Vagina (tissue), 2 donors: ENCODE measurements around the gene ATP5IF1.

Experiments
- POLR2A ChIP-seq, 2 donors: fragments of 450-650 bp; IDR thresholded peaks; one replicate each; pipeline ENCODE4 v1.6.1; 2017; ENCODE audit warnings: antibody characterized with exemption in 2 of 2, mild to moderate bottlenecking in 2 of 2, moderate library complexity in 2 of 2
- POLR2AphosphoS5 ChIP-seq, 2 donors: sonication (generic); formaldehyde crosslinking; IDR thresholded peaks; one replicate each; pipeline ENCODE4 v1.9.0; 2017; ENCODE audit warnings: antibody characterized with exemption in 2 of 2, mild to moderate bottlenecking in 2 of 2, low read depth in 1 of 2; ENCODE audit not compliant: insufficient read depth in 1 of 2
- TF ChIP-seq, protein P1 (sequence below), 3 experiments: fragments of 450-650 bp in 2 of 3; fragments of 200-600 bp in 1 of 3; sonication (generic) in 1 of 3; IDR thresholded peaks; one replicate each; pipeline ENCODE4 v1.5.1; 2017 to 2019; ENCODE audit warnings: antibody characterized with exemption in 3 of 3, mild to moderate bottlenecking in 2 of 3, moderate library complexity in 2 of 3

DNA sequence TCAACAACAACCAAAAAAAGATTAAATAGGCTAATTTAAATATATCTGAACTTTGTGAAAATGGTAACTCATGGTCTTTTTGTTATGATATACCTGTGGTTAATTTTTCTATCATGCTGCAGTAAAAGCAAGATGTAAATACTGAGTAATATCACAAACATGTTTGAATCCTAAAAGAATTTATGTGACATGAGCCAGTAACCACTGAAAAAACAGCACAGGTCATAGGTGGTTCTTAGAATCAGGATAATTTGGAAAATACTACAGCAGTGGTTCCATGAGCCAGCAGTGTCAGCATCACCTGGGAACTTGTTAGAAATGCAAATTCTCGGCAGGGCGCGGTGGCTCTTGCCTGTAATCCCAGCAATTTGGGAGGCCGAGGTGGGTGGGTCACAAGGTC, 4.1 kb downstream of the ATP5IF1 start:
- TF ChIP-seq, protein P1, sequence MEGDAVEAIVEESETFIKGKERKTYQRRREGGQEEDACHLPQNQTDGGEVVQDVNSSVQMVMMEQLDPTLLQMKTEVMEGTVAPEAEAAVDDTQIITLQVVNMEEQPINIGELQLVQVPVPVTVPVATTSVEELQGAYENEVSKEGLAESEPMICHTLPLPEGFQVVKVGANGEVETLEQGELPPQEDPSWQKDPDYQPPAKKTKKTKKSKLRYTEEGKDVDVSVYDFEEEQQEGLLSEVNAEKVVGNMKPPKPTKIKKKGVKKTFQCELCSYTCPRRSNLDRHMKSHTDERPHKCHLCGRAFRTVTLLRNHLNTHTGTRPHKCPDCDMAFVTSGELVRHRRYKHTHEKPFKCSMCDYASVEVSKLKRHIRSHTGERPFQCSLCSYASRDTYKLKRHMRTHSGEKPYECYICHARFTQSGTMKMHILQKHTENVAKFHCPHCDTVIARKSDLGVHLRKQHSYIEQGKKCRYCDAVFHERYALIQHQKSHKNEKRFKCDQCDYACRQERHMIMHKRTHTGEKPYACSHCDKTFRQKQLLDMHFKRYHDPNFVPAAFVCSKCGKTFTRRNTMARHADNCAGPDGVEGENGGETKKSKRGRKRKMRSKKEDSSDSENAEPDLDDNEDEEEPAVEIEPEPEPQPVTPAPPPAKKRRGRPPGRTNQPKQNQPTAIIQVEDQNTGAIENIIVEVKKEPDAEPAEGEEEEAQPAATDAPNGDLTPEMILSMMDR (IDR thresholded peaks at IDR 0.05), result no peak
- TF ChIP-seq POLR2A (IDR thresholded peaks at IDR 0.05), result no peak
- no peak for TF ChIP-seq POLR2AphosphoS5 (IDR thresholded peaks at IDR 0.05; ENCODE audit: insufficient read depth in 1 of 2, low read depth in 1 of 2)
